ENCODE measurements around the gene NPFFR1.

NPFFR1 gene

DNA sequence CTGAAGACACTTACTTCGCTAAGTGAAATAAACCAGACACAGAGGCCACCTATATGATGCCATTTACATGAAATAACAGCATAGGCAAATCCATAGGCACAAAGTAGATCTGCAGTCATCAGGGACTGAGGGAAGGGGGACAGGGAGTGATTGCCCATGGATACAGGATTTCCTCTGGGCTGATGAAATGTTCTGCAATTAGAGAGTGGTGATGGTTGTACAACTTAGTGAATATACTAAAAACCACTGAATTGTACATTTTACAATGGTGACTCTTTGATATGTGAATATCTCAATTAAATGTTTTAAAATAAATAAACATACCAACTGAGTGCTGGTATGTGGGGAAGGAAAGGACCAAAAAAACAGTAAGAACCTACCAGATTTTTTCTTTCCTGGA, 70.9 kb downstream of the NPFFR1 start:
- DNase-seq: no peak

GRCh38 chr10:70212277-70212676, 71.5 kb downstream of the NPFFR1 start:
- no peak for DNase-seq

DNA sequence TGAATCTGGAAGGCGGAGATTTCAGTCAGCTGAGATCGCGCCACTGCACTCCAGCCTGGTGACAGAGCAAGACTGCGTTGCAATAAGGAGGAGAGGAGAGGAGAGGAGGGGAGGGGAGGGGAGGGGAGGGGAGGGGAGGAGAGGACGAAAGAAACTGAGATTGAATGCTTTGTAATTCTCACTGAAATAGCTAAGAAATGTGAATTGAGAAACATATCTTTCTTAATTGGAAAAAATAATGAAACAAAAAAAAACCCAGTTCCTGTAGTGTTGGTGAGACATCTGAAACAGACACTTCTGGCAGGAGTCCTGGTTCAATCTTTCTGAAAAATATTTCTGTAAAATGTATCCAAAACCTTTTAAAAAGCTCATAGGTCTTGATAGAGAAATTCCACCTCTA, 77.0 kb downstream of the NPFFR1 start:
- no peak for DNase-seq

- DNase-seq: no peak
Measured at GRCh38 chr10:70201105-70201504, 82.7 kb downstream of the NPFFR1 start.

DNA sequence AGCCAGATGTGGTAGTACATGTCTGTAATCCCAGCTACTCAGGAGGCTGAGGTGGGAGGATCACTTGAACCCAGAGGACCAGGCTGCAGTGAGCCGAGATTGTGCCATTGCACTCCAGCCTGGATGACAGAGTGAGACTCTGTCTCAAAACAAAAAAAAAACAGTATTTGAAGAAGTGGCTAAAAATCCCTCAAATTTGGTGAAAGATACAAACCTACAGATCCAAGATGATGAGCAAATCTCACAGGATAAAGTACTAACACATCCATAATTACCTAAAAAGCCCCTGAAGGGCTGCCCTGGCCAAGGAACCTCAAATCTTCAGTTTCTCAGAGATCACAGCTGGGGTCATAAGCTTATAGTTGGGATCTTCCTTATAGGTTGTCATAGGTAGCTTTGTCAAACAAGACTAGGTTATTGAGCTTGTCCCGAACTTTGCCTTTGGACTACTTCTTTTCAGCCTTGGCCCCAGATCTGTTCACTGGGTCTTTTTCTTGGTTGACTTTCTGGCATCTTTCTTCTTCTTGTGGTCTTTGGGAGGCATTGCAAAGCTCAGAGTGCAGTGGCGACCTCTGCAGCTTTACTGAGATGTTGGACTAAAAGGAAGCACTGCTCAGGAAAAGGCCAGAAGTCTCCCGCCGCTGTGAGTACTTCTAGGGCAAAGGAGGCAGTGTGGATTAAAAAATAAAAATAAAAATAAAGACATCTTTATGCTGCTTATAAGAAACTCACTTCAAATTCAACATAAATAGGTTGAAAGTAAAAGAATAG, 84.9 kb downstream of the NPFFR1 start:
- DNase-seq: no peak

Measured in activated CD4-positive, alpha-beta T cell treated with anti-CD3 and anti-CD28 coated beads, Interleukin-10, Interleukin-2, amounts not matched to agents 100 ng/mL and 50 ng/mL, durations not matched to agents 16 hours and 8 hours (primary cell).